SH-SY5Y (cell line): ENCODE results near the gene SOX1.

Experiments used
- GATA2 ChIP-seq: IDR thresholded peaks from 2 replicates; pipeline ENCODE4 v1.6.1; 2011; ENCODE audit warnings: mild to moderate bottlenecking, low read depth, low read length
- GATA3 ChIP-seq: IDR thresholded peaks from 2 replicates; pipeline ENCODE4 v1.6.1; 2011; ENCODE audit warnings: low read depth, mild to moderate bottlenecking, low read length, moderate library complexity

- TF ChIP-seq GATA2 (no peak), GATA3 (no peak)
Measured at GRCh38 chr13:112103961-112104880, 37.3 kb downstream of the SOX1 start.
